Measurements from ENCODE around the gene DLX1.
"Not testable (repeated sequence)": the region's sequence is repeated elsewhere in the genome, so short reads cannot be mapped to it uniquely, and the experiment has no call there.

Gene DLX1

DNA sequence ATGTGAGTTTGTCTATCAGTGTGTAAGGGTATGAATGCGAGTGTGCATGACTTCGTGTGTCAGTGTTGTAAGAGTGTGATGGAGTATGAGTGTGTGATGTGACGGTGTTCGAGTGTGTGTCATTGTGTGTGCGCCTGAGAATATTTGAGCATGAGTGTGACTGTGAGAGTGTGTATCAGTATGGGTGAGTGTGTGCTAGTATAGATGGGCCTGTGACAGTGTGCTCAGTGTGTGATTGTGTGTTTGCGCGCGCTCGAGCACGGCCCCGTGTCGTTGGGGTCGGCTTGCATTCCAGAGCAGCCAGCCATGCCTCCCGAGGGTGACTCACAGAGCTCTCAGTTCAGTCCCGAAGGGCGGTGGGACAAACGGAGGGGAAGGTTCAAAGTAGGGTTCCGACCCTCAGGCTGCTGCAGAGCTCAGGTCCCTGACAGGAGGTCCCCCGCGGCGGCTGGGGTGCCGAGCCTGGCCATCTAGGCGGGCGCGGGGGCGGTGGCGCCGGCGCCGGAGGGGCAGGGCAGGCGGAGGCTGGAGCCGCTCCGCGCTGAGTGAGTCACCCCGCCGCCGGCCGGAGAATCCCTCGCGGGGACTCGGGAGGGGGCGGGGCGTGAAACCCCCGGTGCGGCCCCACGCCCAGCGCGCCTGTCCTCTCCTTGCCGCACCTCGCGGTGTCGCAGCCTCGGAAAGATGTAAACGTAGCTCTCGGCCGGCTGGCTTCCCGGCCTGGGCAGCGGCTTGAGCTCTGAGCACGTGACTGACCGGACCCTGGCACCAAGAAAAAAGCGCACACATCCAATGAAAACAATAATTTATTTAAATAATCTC lies 13.6 kb downstream of the DLX1 start:
- DNase-seq (ENCODE audit: low read depth in 3 of 3), result no peak

DNA sequence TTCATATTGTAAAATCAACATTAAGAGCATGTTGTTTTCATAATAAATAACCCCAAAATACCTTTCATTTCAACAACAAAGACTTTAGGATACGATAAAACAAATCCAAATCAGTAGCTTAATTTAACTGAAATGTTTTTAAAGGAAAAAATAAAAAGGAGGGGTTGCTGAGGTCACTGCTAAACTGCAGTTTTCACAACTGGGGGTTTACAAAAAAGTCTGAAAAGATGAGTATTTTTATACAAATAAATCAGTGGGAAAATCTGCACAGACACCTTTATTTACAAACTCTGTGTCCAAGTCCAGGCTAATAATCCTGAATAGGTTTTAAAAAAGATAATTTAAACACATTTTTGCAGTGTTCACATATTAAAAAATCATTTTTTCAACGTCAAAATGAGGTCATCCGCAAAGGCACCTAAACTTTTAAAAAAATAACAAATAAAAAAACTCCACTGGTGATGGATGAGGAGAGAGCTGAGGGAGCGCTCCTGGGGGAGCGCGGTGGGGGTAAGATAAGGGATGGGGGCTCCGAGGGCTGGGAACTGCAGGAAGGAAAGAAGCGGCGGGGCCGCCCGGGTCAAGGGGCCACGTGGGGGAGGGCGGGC lies 14.3 kb downstream of the DLX1 start:
- DNase-seq (ENCODE audit: low read depth in 3 of 3), result no peak

- no peak for DNase-seq (ENCODE audit: low read depth in 3 of 3)
Measured at GRCh38 chr2:172100080-172100934, 15.0 kb downstream of the DLX1 start.

DNA sequence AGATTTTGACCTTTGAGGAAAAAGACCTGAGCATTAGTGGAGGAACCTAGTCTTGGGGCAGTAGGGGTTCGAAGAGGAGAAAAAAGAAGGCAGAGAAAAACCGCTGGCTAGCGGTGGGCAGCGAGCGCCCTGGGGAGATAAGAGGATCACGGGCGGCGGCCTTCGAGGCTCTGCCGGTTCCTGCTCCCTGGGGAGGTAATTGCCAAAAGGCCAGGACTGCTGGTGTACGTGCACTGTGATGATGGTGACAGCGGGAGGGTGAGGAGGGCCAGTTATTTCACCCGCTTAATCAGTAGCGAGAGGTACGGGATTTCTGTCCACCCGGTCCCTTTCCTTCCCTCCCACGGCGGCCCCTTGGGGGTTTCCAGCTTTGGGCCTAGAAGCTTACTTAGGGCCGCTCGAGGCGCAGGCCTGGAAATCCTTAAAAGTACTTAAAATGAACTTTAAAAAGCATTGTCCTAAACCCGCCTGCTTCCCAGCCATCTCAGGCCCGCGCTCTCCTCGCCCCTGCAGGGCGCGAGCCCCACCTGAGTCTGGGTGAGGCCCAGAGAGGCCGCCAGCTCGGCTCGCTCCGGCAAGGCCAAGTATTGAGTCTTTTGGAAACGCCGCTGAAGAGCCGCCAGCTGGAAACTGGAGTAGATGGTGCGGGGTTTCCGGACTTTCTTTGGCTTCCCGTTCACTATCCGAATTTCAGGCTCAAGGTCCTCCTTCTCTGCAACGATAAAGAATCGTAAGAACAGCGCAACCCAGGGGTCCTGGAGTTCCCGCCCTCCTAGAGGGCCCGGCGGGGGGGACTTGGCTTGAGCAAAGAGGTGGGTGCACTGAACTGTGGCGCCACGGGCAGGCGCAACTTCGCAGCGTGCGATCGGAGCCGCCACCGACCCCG lies 15.9 kb downstream of the DLX1 start:
- DNase-seq (ENCODE audit: low read depth in 3 of 3), result no peak

DNA sequence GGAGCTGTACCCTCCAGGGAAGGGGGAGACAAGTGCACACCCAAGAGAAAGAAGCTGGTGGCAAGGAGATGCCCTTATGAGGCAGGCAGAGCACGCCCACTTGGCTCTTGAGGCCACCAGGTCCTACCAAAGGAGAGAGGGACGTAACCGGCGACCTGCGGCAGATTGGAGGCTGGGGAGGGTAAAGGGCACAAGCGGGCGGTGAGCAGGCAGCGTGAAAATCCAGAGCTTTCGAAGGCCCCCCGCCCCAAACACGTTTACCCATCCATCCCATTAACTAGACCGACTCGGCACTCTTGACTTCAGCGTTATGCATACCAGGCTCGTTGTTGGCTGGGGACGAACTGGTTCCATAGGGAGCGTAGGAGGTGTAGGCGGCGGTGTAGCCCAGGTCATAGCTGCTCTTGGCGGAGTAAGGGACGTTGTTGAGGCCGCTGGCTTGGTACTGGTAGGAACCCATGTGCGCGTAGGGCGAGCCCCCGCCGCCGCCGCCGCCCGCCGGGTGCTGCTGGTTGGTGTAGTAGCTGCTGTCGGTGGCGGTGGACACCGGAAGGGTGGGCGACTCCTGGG lies 16.6 kb downstream of the DLX1 start:
- no peak for DNase-seq (ENCODE audit: low read depth in 3 of 3)

- DNase-seq (ENCODE audit: low read depth in 3 of 3), result peak in 1 of 3 experiments; percentile 44
Measured at GRCh38 chr2:172102391-172103359, 17.4 kb downstream of the DLX1 start, which contains the start of gene DLX2. Gene DLX2 (minus strand): TSS chr2:172102900. CDS start chr2:172102538, 362 bp downstream.

GRCh38 chr2:172103471-172104272 lies 18.4 kb downstream of the DLX1 start:
- DNase-seq (ENCODE audit: low read depth in 3 of 3), result no peak

- DNase-seq (ENCODE audit: low read depth in 3 of 3), result no peak
Measured at GRCh38 chr2:172105471-172106107, 20.3 kb downstream of the DLX1 start.

GRCh38 chr2:172106108-172106961 lies 21.0 kb downstream of the DLX1 start:
- DNase-seq (ENCODE audit: low read depth in 3 of 3), result no peak

DNA sequence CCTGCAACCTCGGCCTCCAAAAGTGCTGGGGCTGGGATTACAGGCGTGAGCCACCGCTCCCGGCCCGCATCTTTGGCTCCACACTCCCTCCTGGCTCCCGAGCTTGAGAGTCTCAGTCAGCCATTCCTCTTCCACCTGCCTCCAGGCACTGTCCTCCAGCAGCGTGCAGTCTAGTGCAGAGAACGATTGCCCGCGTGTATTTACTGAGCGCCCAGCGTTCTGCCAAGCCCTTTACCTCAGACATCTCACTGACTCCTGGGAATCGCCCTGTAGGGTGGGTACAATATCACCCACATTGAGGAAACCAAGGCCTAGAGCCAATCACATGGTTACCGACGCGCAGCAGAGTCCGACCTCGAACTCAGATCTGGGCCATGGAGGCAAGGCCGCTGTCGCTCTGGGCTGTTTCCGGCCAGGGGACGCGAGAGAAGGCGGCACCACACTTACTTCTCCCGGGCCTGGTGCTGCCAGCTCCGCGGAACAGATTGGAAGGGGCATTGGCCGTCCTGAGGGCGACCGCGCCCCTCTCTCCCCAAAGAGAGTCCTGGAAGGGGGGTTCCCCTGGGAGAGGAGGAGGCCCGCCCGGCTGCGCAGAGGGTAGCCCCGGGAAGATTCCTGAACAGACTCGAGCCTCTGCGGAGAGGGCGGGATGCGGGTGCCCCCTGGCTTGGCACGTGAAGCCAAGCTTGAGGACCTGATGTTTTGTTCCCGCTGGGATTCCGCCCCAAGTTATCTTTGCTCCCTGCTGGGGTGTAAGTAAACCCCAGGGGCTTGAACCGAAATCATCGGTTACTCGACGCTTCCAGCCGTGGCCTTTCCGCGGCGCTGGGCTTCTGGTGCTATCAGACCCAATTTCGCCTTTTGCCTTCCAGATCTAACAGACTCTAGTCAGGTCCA lies 22.6 kb downstream of the DLX1 start:
- no peak for DNase-seq (ENCODE audit: low read depth in 3 of 3)

DNA sequence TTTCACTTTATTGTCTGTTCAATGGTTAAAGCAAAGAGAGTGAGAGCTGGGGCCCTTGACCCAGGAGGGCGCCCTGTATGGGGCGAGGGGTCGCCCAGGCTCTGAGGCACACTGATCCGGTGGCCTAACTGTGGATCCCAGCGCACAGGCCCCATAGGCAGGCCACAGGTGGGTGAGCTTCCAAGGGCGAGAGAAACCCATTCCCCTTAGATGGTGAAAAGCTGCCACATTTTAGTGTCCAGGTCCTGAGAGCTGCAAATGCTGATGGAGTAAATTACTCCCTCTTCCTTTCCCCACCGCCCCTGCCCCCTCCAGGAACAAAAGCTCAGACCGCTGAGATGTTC lies 23.3 kb downstream of the DLX1 start:
- DNase-seq (ENCODE audit: low read depth in 3 of 3), result no peak

GRCh38 chr2:172109256-172109987 lies 24.1 kb downstream of the DLX1 start:
- no peak for DNase-seq (ENCODE audit: low read depth in 3 of 3)

DNA sequence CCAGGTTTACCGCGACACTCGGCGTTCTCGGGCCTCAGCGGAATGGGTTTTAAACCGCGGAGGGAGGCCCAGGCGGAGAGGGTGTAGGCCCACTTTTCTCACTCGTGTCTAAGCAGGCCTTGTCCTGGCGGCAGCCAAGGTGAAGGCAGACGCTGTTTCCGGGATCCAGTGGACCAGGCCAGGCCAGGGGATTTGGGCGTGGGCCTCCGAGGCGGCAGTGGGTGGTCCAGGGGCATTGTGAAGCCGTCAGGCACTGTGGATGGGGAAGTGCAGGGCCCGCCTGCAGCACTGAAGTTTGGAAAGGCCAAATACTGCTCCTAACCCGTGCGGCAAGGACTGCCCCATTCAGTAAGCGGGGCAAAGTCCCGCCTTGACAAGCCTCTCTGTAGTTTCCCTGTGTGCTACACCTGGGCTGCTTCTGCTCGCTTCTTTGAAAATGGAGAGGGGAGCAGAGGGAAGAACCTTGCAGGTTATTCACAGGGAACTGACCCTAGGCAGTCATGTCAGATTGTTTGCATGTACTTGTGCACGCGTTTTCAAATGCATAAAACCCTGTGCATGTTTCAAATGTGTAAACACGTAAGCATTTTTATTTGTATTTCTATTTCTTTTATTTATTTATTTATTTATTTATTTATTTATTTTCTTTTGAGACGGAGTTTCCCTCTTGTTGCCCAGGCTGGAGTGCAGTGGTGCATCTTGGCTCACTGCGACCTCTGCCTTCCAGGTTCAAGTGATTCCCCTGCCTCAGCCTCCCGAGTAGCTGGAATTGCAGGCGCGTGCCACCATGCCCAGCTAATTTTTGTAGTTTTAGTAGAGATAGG lies 24.9 kb downstream of the DLX1 start:
- no peak for DNase-seq (ENCODE audit: low read depth in 3 of 3)

DNA sequence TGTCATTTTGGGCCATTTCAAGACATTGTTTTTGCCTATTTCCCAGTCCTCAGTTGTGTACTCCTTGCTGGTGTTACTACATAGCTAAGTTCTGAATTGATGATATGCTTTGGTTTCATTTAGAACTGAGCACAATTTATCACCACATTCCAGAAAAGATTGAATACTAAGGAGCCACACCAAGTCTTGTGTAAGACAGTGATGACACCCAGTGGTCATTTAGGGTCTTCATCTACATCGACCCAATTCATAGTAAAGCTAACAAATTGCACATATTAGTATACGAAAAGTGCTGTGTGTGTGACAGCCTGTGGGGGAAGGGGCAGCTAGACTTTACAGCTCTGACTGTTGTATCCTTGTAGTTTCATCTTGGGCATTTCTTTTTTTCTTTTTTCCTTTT lies 28.3 kb downstream of the DLX1 start:
- no peak for DNase-seq (ENCODE audit: low read depth in 3 of 3)

DNA sequence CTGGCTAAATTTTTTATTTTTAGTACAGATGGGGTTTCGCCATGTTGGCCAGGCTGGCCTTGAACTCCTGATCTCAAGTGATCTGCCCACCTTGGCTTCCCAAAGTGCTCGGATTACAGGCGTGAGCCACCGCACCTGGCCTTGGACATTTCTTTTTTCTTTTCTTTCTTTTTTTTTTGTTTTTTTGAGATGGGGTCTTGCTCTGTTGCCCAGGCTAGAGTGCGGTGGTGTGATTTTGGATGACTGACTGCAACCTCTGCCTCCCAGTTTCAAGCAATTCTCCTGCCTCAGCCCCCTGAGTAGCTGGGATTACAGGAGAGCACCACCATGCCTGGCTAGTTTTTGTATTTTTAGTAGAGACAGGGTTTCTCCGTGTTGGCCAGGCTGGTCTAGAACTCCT lies 28.9 kb downstream of the DLX1 start:
- not testable (repeated sequence) for DNase-seq (ENCODE audit: low read depth in 3 of 3)

All from stimulated activated CD4-positive, alpha-beta T cell treated with anti-CD3 and anti-CD28 coated beads, TNF-alpha, amount 100 ng/mL, for 4 hours (primary cell).